Caco-2 (cell line): ENCODE data around the gene MTOR. TPM values are rescaled to one million over a fixed set of nuclear protein-coding genes. Genes with fewer than 3 reads are reported as not detected.
"Not testable (repeated sequence)": the region's sequence is repeated elsewhere in the genome, so short reads cannot be mapped to it uniquely, and the experiment has no call there.

Experiments used
- BruUV-seq: library from RNA; stranded (reverse); fragments of 400-500 nt; replicated peaks from 2 replicates; lab custom pipeline; 2021; lab: Mats Ljungman, UMichigan
- CTCF ChIA-PET: fragments of 300-600 bp; sonication (Branson Sonifier 250); formaldehyde crosslinking; loops from one replicate; lab custom pipeline; 2022; ENCODE audit warnings: antibody characterized with exemption; lab: Charles Lee
- POLR2A ChIA-PET: fragments of 300-600 bp; sonication (Branson Sonifier 250); formaldehyde crosslinking; loops from one replicate; lab custom pipeline; 2022; ENCODE audit warnings: antibody characterized with exemption; lab: Charles Lee
- DNase-seq, 2 experiments: peaks; one replicate each; pipeline versions ENCODE4 v3.0.0 to v3.0.0-alpha.2; 2020 to 2022
- H3K27me3 ChIP-seq: replicated peaks from 2 replicates; pipeline ENCODE4 v1.6.0; 2011; ENCODE audit warnings: low read length; ENCODE audit not compliant: control insufficient read depth, insufficient read depth
- H3K36me3 ChIP-seq: 2 replicates; pipeline ENCODE4 v1.5.1; 2011; ENCODE audit warnings: low read length; ENCODE audit not compliant: control insufficient read depth, insufficient read depth
- H3K4me1 ChIP-seq: fragments of 250-450 bp; sonication (Bioruptor Pico); 2 replicates; pipeline ENCODE4 v1.5.1; 2020; ENCODE audit warnings: mild to moderate bottlenecking
- H3K4me3 ChIP-seq: 2 replicates; pipeline ENCODE4 v1.5.1; 2011; ENCODE audit warnings: low read depth, mild to moderate bottlenecking, control low read depth, low read length
- H3K9me3 ChIP-seq: fragments of 250-450 bp; sonication (Bioruptor Pico); 2 replicates; pipeline ENCODE4 v1.5.1; 2020; ENCODE audit warnings: mild to moderate bottlenecking, moderate library complexity
- H3K27ac Mint-ChIP-seq: one replicate; pipeline ENCODE4 v1.8.0; 2022; ENCODE audit warnings: mixed read lengths; ENCODE audit not compliant: unreplicated experiment
- H3K27me3 Mint-ChIP-seq: one replicate; pipeline ENCODE4 v1.8.0; 2022; ENCODE audit warnings: mixed read lengths; ENCODE audit not compliant: insufficient read depth, unreplicated experiment
- H3K36me3 Mint-ChIP-seq: one replicate; pipeline ENCODE4 v1.8.0; 2022; ENCODE audit warnings: mild to moderate bottlenecking, mixed read lengths; ENCODE audit not compliant: insufficient read depth, unreplicated experiment
- H3K4me1 Mint-ChIP-seq: one replicate; pipeline ENCODE4 v1.8.0; 2022; ENCODE audit warnings: low read depth, mixed read lengths; ENCODE audit not compliant: unreplicated experiment
- H3K4me3 Mint-ChIP-seq: one replicate; pipeline ENCODE4 v1.8.0; 2022; ENCODE audit warnings: mild to moderate bottlenecking, moderate library complexity, mixed read lengths; ENCODE audit not compliant: unreplicated experiment
- H3K9me3 Mint-ChIP-seq: one replicate; pipeline ENCODE4 v1.8.0; 2022; ENCODE audit warnings: mixed read lengths; ENCODE audit not compliant: unreplicated experiment
- CTCF ChIP-seq, 2 experiments: fragments of 200-600 bp in 1 of 2; IDR thresholded peaks; 1 replicate in 1 of 2; 2 replicates in 1 of 2; pipeline versions ENCODE4 v1.5.1 to v1.8.0; 2011 to 2022; ENCODE audit warnings: antibody characterized with exemption in 1 of 2, control low read depth in 1 of 2, inconsistent platforms in 1 of 2, low read depth in 1 of 2, low read length in 1 of 2, mild to moderate bottlenecking in 1 of 2, moderate library complexity in 1 of 2; ENCODE audit not compliant: insufficient read depth in 1 of 2, severe bottlenecking in 1 of 2, unreplicated experiment in 1 of 2
- intact Hi-C: fragments of 100-400 bp; cut with micrococcal nuclease; formaldehyde crosslinking; loops from one replicate; pipeline ENCODE4 v1.10.0; 2022; ENCODE audit not compliant: unreplicated experiment
- total RNA-seq: library from RNA; stranded (reverse); gene quantifications from 2 replicates; pipeline ENCODE4 v1.2.3, GENCODE V29; 2022

The MTOR gene
- total RNA-seq, 1 experiment from 2014 or later: 45.7 TPM

- POLR2A ChIA-PET: no interaction called here
- Mint-ChIP-seq H3K9me3 (no peaks in the 10 kb centered on the region), H3K4me3 (no peak overlapping the region)
Observed at GRCh38 chr1:11301601-11302000, 39.2 kb upstream of the MTOR start.

GRCh38 chr1:11299225-11299574, 36.8 kb upstream of the MTOR start:
- no peak for DNase-seq
- Mint-ChIP-seq H3K36me3 (no peaks in the 10 kb centered on the region), H3K4me1 (no peaks in the 10 kb centered on the region), H3K9me3 (no peaks in the 10 kb centered on the region), H3K27me3 (no peaks in the 10 kb centered on the region), H3K4me3 (no peak overlapping the region), H3K27ac (no peak overlapping the region)
- Histone ChIP-seq H3K36me3 (no peaks in the 10 kb centered on the region), H3K9me3 (no peaks in the 10 kb centered on the region), H3K27me3 (no peaks in the 10 kb centered on the region), H3K4me3 (no peak overlapping the region), H3K4me1 (no peaks in the 10 kb centered on the region)
- CTCF ChIA-PET: no interaction called here
- intact Hi-C loops: no loop called here
- TF ChIP-seq CTCF (IDR thresholded peaks at IDR 0.05; ENCODE audit: insufficient read depth in 1 of 2, low read depth in 1 of 2, low read length in 1 of 2, severe bottlenecking in 1 of 2, unreplicated experiment in 1 of 2): no peak
- no TSS peak for BruUV-seq
- POLR2A ChIA-PET: no interaction called here

More at GRCh38 chr1:11301601-11302000, 39.2 kb upstream of the MTOR start:
- Histone ChIP-seq H3K4me3 (no peak overlapping the region), H3K9me3 (no peaks in the 10 kb centered on the region), H3K27me3 (no peaks in the 10 kb centered on the region), H3K4me1 (no peaks in the 10 kb centered on the region), H3K36me3 (no peaks in the 10 kb centered on the region)
- CTCF ChIA-PET: no interaction called here
- H3K27ac Mint-ChIP-seq: no peak overlapping the region
- DNase-seq: no peak
- H3K36me3 Mint-ChIP-seq: no peaks in the 10 kb centered on the region
- no TSS peak for BruUV-seq
- no peak for TF ChIP-seq CTCF (IDR thresholded peaks at IDR 0.05; ENCODE audit: insufficient read depth in 1 of 2, low read depth in 1 of 2, low read length in 1 of 2, severe bottlenecking in 1 of 2, unreplicated experiment in 1 of 2)
- no peaks in the 10 kb centered on the region for H3K27me3 Mint-ChIP-seq
- H3K4me1 Mint-ChIP-seq: no peaks in the 10 kb centered on the region
- intact Hi-C loops: no loop called here

- no peak overlapping the region for H3K27ac Mint-ChIP-seq
- H3K4me3 Mint-ChIP-seq: no peak overlapping the region
- BruUV-seq: no TSS peak
- Histone ChIP-seq H3K36me3 (no peaks in the 10 kb centered on the region), H3K9me3 (no peaks in the 10 kb centered on the region), H3K4me1 (no peaks in the 10 kb centered on the region), H3K4me3 (no peak overlapping the region), H3K27me3 (no peaks in the 10 kb centered on the region)
- no peak for DNase-seq
- CTCF ChIA-PET: no interaction called here
- H3K36me3 Mint-ChIP-seq: no peaks in the 10 kb centered on the region
- no peaks in the 10 kb centered on the region for H3K27me3 Mint-ChIP-seq
- POLR2A ChIA-PET: no interaction called here
- no peak for TF ChIP-seq CTCF (IDR thresholded peaks at IDR 0.05; ENCODE audit: insufficient read depth in 1 of 2, low read depth in 1 of 2, low read length in 1 of 2, severe bottlenecking in 1 of 2, unreplicated experiment in 1 of 2)
- no peaks in the 10 kb centered on the region for H3K4me1 Mint-ChIP-seq
- intact Hi-C loops: no loop called here
- H3K9me3 Mint-ChIP-seq: no peaks in the 10 kb centered on the region
Observed at GRCh38 chr1:11298390-11299224, 36.3 kb upstream of the MTOR start.

- H3K4me1 ChIP-seq, POLR2A ChIA-PET, H3K27me3 ChIP-seq, H3K27me3 Mint-ChIP-seq, H3K27ac Mint-ChIP-seq, H3K9me3 Mint-ChIP-seq, H3K9me3 ChIP-seq, H3K4me3 ChIP-seq, intact Hi-C loops, H3K36me3 ChIP-seq, H3K4me1 Mint-ChIP-seq, H3K4me3 Mint-ChIP-seq, BruUV-seq, DNase-seq, H3K36me3 Mint-ChIP-seq, CTCF ChIA-PET: not testable (repeated sequence)
Observed at GRCh38 chr1:11297774-11298173, 35.4 kb upstream of the MTOR start.
